T-cell (primary cell): ENCODE data around the gene PSMC2. TPM values are rescaled to one million over a fixed set of nuclear protein-coding genes. Genes with fewer than 3 reads are reported as not detected.

Experiments
- ATAC-seq, 4 experiments: fragments of 200-7000 bp in 3 of 4; fragments of 150-1000 bp in 1 of 4; cut with Tn5 transposase; replicated peaks in 1 of 4; 1 replicate in 3 of 4; 2 replicates in 1 of 4; pipeline ENCODE4 v1.10.0; 2021; ENCODE audit warnings: moderate library complexity in 3 of 4, mild to moderate bottlenecking in 2 of 4, moderate number of reproducible peaks in 1 of 4
- CTCF ChIA-PET, 2 donors: fragments of 300-600 bp; sonication (Branson Sonifier 250); formaldehyde crosslinking; loops; one replicate each; lab custom pipeline; 2022; ENCODE audit warnings: antibody characterized with exemption in 2 of 2; lab: Charles Lee
- POLR2A ChIA-PET, 2 donors: fragments of 300-600 bp; sonication (Branson Sonifier 250); formaldehyde crosslinking; loops; one replicate each; lab custom pipeline; 2022; ENCODE audit warnings: antibody characterized with exemption in 2 of 2; lab: Charles Lee
- DNase-seq, 35 experiments: peaks; one replicate each; pipeline versions ENCODE4 v3.0.0 to v3.0.0-alpha.2; 2013 to 2023
- H3K27ac ChIP-seq: one replicate; pipeline ENCODE4 v1.5.1; 2013; ENCODE audit warnings: low read length
- H3K27me3 ChIP-seq, 2 experiments: replicated peaks in 1 of 2; 1 replicate in 1 of 2; 2 replicates in 1 of 2; pipeline versions ENCODE4 v1.6.1 to v1.7.0; 2013; ENCODE audit warnings: low read length in 1 of 2, mixed read lengths in 1 of 2; ENCODE audit not compliant: control insufficient read depth in 2 of 2, insufficient read depth in 2 of 2; ENCODE audit errors: extremely low read depth in 1 of 2
- H3K36me3 ChIP-seq, 2 donors: 1 replicate in 1 of 2; 2 replicates in 1 of 2; pipeline versions ENCODE4 v1.6.1 to v1.7.0; 2013; ENCODE audit warnings: low read length in 1 of 2; ENCODE audit not compliant: control insufficient read depth in 2 of 2, insufficient read depth in 1 of 2; ENCODE audit errors: extremely low read depth in 1 of 2
- H3K4me1 ChIP-seq, 2 experiments: 1 replicate in 1 of 2; 2 replicates in 1 of 2; pipeline versions ENCODE4 v1.6.1 to v1.7.0; 2013; ENCODE audit warnings: low read length in 2 of 2, mixed read lengths in 1 of 2; ENCODE audit not compliant: insufficient read depth in 2 of 2, control insufficient read depth in 1 of 2; ENCODE audit errors: extremely low read depth in 1 of 2
- H3K4me3 ChIP-seq, 2 donors: 1 replicate in 1 of 2; 2 replicates in 1 of 2; pipeline versions ENCODE4 v1.5.1 to v1.7.0; 2013; ENCODE audit warnings: mild to moderate bottlenecking in 2 of 2, low read length in 1 of 2, moderate library complexity in 1 of 2; ENCODE audit not compliant: control insufficient read depth in 1 of 2; ENCODE audit errors: extremely low read depth in 1 of 2
- H3K9me3 ChIP-seq: 2 replicates; pipeline ENCODE4 v1.7.0; 2013
- H3K27ac Mint-ChIP-seq, 2 donors: one replicate each; pipeline ENCODE4 v1.8.0; 2020 to 2021; ENCODE audit warnings: mild to moderate bottlenecking in 2 of 2, mixed read lengths in 2 of 2
- H3K27me3 Mint-ChIP-seq, 2 donors: one replicate each; pipeline ENCODE4 v1.8.0; 2021 to 2022; ENCODE audit warnings: mixed read lengths in 2 of 2
- H3K36me3 Mint-ChIP-seq: one replicate; pipeline ENCODE4 v1.8.0; 2021; ENCODE audit warnings: mixed read lengths
- H3K4me1 Mint-ChIP-seq, 3 donors: one replicate each; pipeline ENCODE4 v1.8.0; 2020 to 2022; ENCODE audit warnings: mixed read lengths in 3 of 3, mild to moderate bottlenecking in 1 of 3
- H3K4me3 Mint-ChIP-seq, 3 donors: one replicate each; pipeline ENCODE4 v1.8.0; 2020 to 2022; ENCODE audit warnings: mild to moderate bottlenecking in 3 of 3, mixed read lengths in 3 of 3, moderate library complexity in 3 of 3
- H3K9me3 Mint-ChIP-seq, 3 donors: one replicate each; pipeline ENCODE4 v1.8.0; 2020 to 2022; ENCODE audit warnings: mixed read lengths in 3 of 3
- WGBS: methylation state at CpG from one replicate; pipeline ENCODE4 v1.1.5; 2013; ENCODE audit warnings: missing lambda C conversion rate; ENCODE audit not compliant: insufficient coverage; 5-methylcytosine and 5-hydroxymethylcytosine counted together
- total RNA-seq, 35 experiments: library from RNA in 6 of 35; stranded (reverse) in 6 of 35; fragments of 120-200 nt in 1 of 35; gene quantifications; one replicate each; pipeline versions ENCODE4 v1.2.1 to v1.2.4 and lab custom pipeline; 2013 to 2026

Gene PSMC2
- total RNA-seq, 5 donors from 2014 or later (not counting 1 experiment from before 2014, with no cell fraction given), result 61.8 to 72.6 (median 66.6) TPM

DNA sequence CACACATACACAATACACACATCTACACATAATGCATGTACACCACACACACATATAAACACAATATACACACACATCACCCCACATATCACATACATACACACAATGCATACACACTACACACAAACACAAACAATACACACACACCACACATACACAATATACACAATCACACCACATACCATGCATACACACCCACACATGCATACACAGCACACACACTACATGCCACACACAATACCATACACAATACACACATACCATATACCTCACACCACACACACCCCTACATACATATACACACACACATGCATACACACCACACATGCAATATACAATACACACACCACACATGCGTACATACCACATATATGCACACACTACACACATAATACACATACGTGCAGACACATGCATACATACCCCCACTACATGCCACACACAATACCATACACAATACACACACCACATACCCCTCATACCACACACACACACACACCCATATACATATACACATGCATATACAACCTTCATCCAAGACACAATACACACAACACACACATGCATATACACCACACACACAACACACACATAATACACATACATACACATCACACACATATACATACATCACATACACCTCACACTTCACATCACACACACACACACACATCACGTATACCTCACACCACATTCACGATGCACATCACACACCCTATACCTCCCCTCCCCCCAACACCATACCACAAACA lies 34.0 kb downstream of the PSMC2 start:
- no peaks in the 10 kb centered on the region for H3K9me3 Mint-ChIP-seq
- H3K4me3 Mint-ChIP-seq, result no peak overlapping the region
- H3K4me1 ChIP-seq, result no peaks in the 10 kb centered on the region
- H3K4me1 Mint-ChIP-seq, result no peaks in the 10 kb centered on the region
- H3K27ac ChIP-seq, result no peak overlapping the region
- no peaks in the 10 kb centered on the region for H3K36me3 Mint-ChIP-seq
- ChIA-PET CTCF (no interaction called here), POLR2A (no interaction called here)
- 80% methylated on average over 2 of the region's 4 CpGs for WGBS
- H3K9me3 ChIP-seq, result no peaks in the 10 kb centered on the region
- ATAC-seq (no peak), DNase-seq (no peak)
- no peak overlapping the region for H3K27ac Mint-ChIP-seq
- no peak overlapping the region for H3K4me3 ChIP-seq
- H3K27me3 Mint-ChIP-seq, result peaks cover 4 to 7% of the 10 kb centered on the region in 2 donors
- no peaks in the 10 kb centered on the region for H3K36me3 ChIP-seq
- no peaks in the 10 kb centered on the region for H3K27me3 ChIP-seq

DNA sequence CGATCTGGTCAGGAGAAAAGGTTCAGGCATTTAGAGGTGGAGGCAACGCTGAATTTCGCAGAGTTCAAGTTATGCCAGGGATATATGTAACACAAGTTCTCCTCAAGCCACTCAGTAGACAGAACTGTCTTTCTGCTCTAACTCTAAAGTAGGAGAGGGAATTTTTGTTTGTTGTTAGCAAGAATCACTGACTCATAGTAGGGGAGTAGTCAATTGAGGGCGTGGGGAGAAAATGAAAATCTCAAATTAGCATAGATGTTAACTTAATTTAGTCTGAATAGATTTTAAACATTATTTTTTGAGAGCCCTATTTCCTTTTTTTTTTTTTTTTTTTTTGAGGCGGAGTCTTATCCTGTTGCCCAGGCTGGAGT lies 34.6 kb downstream of the PSMC2 start:
- no peaks in the 10 kb centered on the region for H3K36me3 Mint-ChIP-seq
- Histone ChIP-seq H3K9me3 (no peaks in the 10 kb centered on the region), H3K36me3 (no peaks in the 10 kb centered on the region), H3K4me1 (no peaks in the 10 kb centered on the region), H3K27ac (no peak overlapping the region), H3K27me3 (peaks cover 0 to 4% of the 10 kb centered on the region in 2 experiments), H3K4me3 (no peak overlapping the region)
- H3K4me1 Mint-ChIP-seq, result no peaks in the 10 kb centered on the region
- peaks cover 4 to 7% of the 10 kb centered on the region in 2 donors for H3K27me3 Mint-ChIP-seq
- H3K27ac Mint-ChIP-seq, result no peak overlapping the region
- DNase-seq (no peak), ATAC-seq (no peak)
- ChIA-PET CTCF (no interaction called here), POLR2A (no interaction called here)
- WGBS, result 100% methylated on average over 1 of the region's 5 CpGs
- no peaks in the 10 kb centered on the region for H3K9me3 Mint-ChIP-seq
- H3K4me3 Mint-ChIP-seq, result no peak overlapping the region

DNA sequence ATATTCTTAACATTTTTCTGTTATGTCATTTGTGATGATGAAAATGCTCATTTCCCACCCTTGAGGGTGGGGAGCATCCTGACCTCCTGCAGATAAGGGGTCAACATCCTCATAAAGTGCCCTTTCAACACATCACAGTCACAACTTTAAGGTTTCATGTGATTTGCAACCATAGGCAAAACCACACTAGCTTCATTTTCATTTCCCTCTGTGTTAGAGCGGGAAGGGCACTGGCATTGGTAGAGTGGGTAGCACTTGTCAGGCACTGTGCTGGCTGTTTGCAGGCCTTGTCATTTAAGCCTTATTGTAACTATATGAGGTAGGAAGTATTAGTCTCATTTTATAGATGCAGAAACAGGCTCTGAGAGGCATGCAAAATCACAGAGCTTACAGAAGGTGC lies 39.8 kb downstream of the PSMC2 start:
- no CpG with 5 or more reads among the region's 1 CpG for WGBS
- Histone ChIP-seq H3K4me1 (no peaks in the 10 kb centered on the region), H3K27me3 (peaks cover 0 to 8% of the 10 kb centered on the region in 2 experiments), H3K9me3 (no peaks in the 10 kb centered on the region), H3K4me3 (no peak overlapping the region), H3K36me3 (no peaks in the 10 kb centered on the region), H3K27ac (no peak overlapping the region)
- POLR2A ChIA-PET, result no interaction called here
- ATAC-seq (no peak), DNase-seq (no peak)
- Mint-ChIP-seq H3K4me3 (no peak overlapping the region), H3K36me3 (no peaks in the 10 kb centered on the region), H3K4me1 (no peaks in the 10 kb centered on the region), H3K9me3 (no peaks in the 10 kb centered on the region), H3K27me3 (peaks cover 7 to 11% of the 10 kb centered on the region in 2 donors), H3K27ac (no peak overlapping the region)
- CTCF ChIA-PET, result no interaction called here

DNA sequence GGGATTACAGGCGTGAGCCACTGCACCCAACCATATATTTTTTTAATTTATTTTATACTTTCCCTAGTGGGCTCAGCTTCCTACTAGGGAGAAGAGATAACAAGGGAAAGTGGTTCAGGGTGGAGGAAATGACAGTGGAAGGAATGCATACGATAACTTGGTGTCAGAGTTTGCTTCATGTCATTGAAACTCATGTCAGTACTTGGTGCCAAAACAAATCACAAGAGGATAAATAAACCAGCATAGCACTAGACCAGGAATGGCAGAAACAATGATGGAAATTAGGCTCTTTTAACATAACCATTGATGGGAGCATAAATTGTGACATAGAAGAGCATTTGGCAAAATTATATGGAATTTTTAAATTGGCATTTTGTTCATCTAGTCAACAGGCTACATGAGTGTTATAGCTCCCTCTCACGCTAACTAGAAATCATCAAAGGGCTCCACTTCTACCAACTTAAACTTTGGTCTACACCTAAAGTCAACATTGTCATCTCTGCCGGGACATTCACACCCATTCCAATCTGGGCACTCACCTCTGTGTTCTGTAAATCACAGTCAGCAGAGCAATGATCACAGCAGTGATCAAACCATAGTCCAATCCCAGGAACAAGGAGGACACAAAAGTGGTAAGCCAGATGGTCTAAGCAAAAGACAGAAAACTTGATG lies 41.2 kb downstream of the PSMC2 start:
- Mint-ChIP-seq H3K36me3 (no peaks in the 10 kb centered on the region), H3K4me3 (no peak overlapping the region), H3K27me3 (peaks cover 7 to 11% of the 10 kb centered on the region in 2 donors), H3K27ac (no peak overlapping the region), H3K9me3 (no peaks in the 10 kb centered on the region), H3K4me1 (no peaks in the 10 kb centered on the region)
- Histone ChIP-seq H3K27me3 (peaks cover 0 to 8% of the 10 kb centered on the region in 2 experiments), H3K27ac (no peak overlapping the region), H3K9me3 (no peaks in the 10 kb centered on the region), H3K4me3 (no peak overlapping the region), H3K4me1 (no peaks in the 10 kb centered on the region), H3K36me3 (no peaks in the 10 kb centered on the region)
- CTCF ChIA-PET, result interaction anchor here (0.6 to 0.7 kb wide), 3 partner anchors 25 to 1949 kb away, joined by 4 to 9 read pairs (median 4); no protein-coding TSS in a partner anchor
- WGBS, result 93% methylated on average over 3 of the region's 4 CpGs
- ATAC-seq (no peak), DNase-seq (no peak)
- POLR2A ChIA-PET, result no interaction called here

DNA sequence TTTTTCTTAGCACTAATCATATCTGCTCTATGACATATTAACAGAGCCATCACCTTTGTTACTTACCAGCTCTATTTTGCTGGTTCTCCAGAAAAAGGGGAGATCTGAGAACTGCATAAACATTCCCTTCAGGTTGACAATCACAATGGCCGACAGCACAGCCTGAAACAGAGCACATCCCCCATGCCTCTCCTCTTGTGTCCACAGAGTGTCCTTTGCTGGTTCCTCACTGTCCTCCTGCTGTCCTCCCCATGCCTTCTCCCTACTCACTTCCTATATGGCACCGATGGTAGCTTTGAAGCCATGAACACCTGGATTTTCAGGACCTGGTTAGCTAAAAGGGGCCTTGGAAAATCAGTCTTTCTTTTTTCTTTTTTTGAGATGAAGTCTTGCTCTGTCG lies 41.8 kb downstream of the PSMC2 start:
- Mint-ChIP-seq H3K9me3 (no peaks in the 10 kb centered on the region), H3K27me3 (peaks cover 7 to 11% of the 10 kb centered on the region in 2 donors), H3K4me1 (no peaks in the 10 kb centered on the region), H3K4me3 (no peak overlapping the region), H3K36me3 (no peaks in the 10 kb centered on the region), H3K27ac (no peak overlapping the region)
- ChIA-PET POLR2A (no interaction called here), CTCF (no interaction called here)
- Histone ChIP-seq H3K36me3 (no peaks in the 10 kb centered on the region), H3K27me3 (peaks cover 0 to 8% of the 10 kb centered on the region in 2 experiments), H3K27ac (no peak overlapping the region), H3K4me3 (no peak overlapping the region), H3K4me1 (no peaks in the 10 kb centered on the region), H3K9me3 (no peaks in the 10 kb centered on the region)
- no peak for DNase-seq
- 72% methylated on average over 2 of the region's 3 CpGs for WGBS
- ATAC-seq, result no peak

DNA sequence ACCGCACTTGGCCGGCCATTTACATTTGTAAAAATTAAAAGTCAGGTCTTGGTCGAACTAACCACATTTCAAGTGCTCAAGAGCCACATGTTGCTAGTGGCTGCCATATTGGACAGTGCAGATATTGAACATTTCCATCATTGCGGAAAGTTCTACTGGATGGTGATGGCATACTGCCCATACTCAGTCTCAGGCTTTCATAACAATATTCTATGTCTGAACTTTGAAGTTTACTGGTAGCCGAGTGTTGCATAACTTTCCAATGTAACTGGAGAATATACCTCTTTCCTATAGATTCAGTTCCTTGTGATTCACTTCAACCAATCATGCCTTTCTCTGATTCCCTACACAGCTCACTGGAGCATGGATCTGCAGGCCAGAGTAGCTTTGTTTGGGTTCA lies 43.7 kb downstream of the PSMC2 start:
- Histone ChIP-seq H3K36me3 (no peaks in the 10 kb centered on the region), H3K9me3 (no peaks in the 10 kb centered on the region), H3K4me3 (no peak overlapping the region), H3K4me1 (no peaks in the 10 kb centered on the region), H3K27me3 (peaks cover 0 to 8% of the 10 kb centered on the region in 2 experiments), H3K27ac (no peak overlapping the region)
- Mint-ChIP-seq H3K4me1 (no peaks in the 10 kb centered on the region), H3K9me3 (no peaks in the 10 kb centered on the region), H3K4me3 (no peak overlapping the region), H3K36me3 (no peaks in the 10 kb centered on the region), H3K27ac (no peak overlapping the region), H3K27me3 (peaks cover 9 to 11% of the 10 kb centered on the region in 2 donors)
- 86% methylated on average over 3 of the region's 5 CpGs for WGBS
- ChIA-PET CTCF (no interaction called here), POLR2A (no interaction called here)
- ATAC-seq (no peak), DNase-seq (no peak)
